Measurements from ENCODE around the gene TTI1.
A peak's percentile ranks its signal among the peaks of the same experiment; 100 is the strongest.

The TTI1 gene

DNA sequence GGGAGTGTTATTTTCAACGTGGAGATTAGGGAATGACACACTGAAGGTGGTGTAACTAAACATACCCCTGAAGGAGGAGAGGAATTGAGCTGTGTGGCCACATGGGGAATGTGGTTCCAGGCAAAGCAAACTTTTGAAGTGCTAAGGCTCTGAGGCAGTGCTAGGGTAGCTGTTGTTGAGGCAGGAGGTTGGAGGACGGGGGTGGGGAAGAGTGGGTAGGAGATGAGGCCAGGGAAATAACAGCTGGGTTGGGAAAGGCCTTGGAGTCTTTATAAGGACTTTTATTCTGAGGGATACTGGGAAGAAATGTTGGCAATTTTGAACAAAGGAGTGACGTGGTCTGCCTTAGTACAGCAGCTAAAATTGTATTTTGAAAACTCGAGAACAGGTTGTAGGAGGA, 13.3 kb upstream of the TTI1 start:
- Histone ChIP-seq H3K4me1 (ENCODE audit: control insufficient read depth, insufficient read depth, low read length) (peaks cover 5% of the 10 kb centered on the region), H3K27ac (ENCODE audit: low read depth, low read length) (no peak overlapping the region), H3K4me3 (ENCODE audit: low read length) (no peak overlapping the region), H3K36me3 (ENCODE audit: control insufficient read depth, insufficient read depth, low read length) (peaks cover 21% of the 10 kb centered on the region), H3K27me3 (ENCODE audit: control insufficient read depth, insufficient read depth, low read length) (no peaks in the 10 kb centered on the region), H3K9ac (ENCODE audit: low read length) (no peak overlapping the region)

DNA sequence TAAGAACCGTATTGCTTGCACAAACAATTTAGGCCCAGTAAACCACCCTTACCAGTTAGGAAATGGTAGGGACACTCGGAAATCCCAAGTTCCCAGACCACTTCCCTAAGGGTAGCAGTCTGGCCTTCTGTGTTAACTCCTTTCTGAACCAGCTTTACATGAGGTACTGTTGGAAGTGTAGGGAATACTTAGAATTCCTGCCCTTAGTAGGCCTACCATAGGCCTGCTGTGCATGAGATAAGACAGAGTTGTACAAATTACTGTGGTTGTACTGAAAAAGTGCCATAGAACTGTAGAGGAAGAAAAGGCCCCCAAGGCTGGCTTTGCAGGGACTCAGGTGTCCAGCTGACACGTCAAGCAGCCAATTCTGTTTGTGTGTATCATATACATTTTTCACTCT, 11.4 kb upstream of the TTI1 start:
- Histone ChIP-seq H3K36me3 (ENCODE audit: control insufficient read depth, insufficient read depth, low read length) (peaks cover 16% of the 10 kb centered on the region), H3K4me3 (ENCODE audit: low read length) (no peak overlapping the region), H3K27ac (ENCODE audit: low read depth, low read length) (no peak overlapping the region), H3K4me1 (ENCODE audit: control insufficient read depth, insufficient read depth, low read length) (peaks cover 1% of the 10 kb centered on the region), H3K9ac (ENCODE audit: low read length) (no peak overlapping the region), H3K27me3 (ENCODE audit: control insufficient read depth, insufficient read depth, low read length) (no peaks in the 10 kb centered on the region)

DNA sequence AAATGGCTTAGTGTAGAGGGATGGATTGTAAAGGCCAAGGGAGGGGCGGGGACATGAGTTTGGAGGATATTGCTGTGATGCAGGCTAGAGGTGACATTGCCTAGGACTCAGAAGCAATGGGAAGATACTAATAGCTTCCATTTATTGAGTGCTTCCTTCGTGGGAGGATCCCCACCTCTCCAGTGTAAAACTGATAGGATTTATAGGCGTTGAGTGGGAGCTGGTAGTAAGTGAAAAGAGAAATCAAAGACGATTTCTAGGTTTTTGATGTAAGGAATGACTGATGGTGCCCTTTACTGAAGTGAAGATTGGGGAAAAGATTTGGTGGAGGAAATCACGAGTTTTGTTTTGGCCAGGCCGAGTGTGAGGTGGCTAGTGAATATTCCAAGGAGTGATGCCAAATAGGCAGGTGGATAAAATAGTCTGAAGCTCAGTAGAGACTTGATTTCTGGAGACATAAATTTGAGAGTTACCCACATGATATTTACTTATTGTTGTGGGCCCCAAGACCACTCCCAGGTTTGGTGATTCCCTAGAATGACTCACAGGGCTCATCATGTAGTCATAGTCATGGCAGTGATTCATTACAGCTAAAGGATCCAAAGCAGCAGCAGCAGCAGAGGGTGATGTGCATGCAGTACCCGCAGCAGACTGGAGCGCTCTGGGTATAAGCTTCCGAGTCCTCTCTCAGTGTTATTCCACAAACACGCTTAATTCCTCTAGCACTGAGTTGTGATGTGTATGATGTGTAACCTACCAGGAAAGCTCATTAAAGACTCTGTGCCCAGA, 10.4 kb upstream of the TTI1 start:
- no peak overlapping the region for H3K9ac ChIP-seq (ENCODE audit: low read length)

DNA sequence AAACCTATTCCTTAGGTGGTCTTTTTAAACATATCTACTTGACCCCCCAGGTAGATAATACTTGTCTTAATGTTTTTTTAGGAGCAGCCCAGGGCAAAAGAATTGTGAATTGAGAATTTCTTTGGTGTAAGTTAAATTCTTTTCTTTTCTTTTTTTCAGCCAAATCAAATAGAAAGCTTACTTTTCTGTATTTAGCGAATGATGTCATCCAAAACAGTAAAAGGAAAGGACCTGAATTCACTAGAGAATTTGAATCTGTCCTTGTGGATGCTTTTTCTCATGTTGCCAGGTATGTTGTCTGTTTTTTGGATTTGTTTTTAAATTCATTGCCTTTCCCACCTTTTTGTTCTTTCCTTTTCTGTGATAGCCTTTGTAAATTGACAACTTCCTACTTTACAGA, 7.0 kb upstream of the TTI1 start:
- no peak overlapping the region for H3K4me3 ChIP-seq (ENCODE audit: low read length)
- no peaks in the 10 kb centered on the region for H3K27me3 ChIP-seq (ENCODE audit: control insufficient read depth, insufficient read depth, low read length)
- no peak overlapping the region for H3K27ac ChIP-seq (ENCODE audit: low read depth, low read length)
- H3K36me3 ChIP-seq (ENCODE audit: control insufficient read depth, insufficient read depth, low read length), result peaks cover 8% of the 10 kb centered on the region
- no peaks in the 10 kb centered on the region for H3K4me1 ChIP-seq (ENCODE audit: control insufficient read depth, insufficient read depth, low read length)
- H3K9ac ChIP-seq (ENCODE audit: low read length), result no peak overlapping the region

More for the DNA sequence above, 10.4 kb upstream of the TTI1 start:
- H3K27me3 ChIP-seq (ENCODE audit: control insufficient read depth, insufficient read depth, low read length), result no peaks in the 10 kb centered on the region
- H3K36me3 ChIP-seq (ENCODE audit: control insufficient read depth, insufficient read depth, low read length), result peaks cover 13% of the 10 kb centered on the region
- H3K4me3 ChIP-seq (ENCODE audit: low read length), result no peak overlapping the region
- H3K4me1 ChIP-seq (ENCODE audit: control insufficient read depth, insufficient read depth, low read length), result no peaks in the 10 kb centered on the region
- H3K27ac ChIP-seq (ENCODE audit: low read depth, low read length), result no peak overlapping the region

DNA sequence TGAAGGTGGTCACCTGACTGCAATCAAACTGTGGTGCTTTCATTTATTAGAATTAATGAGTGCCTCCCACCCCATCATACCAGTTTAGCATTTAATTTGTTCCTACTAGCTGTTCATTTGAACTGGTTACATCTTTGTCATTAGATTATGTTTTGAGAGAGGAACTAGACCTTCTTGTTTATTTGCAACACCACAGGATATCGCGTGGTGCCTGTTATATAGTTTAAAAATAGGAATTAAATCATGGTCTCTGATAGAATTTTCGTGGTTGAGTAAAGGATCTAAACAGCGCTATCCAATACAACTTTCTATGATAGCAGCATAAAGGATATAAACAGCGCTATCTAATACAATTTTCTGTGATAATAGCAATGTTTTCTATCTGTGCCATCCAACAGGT, 3.1 kb upstream of the TTI1 start:
- Histone ChIP-seq H3K27ac (ENCODE audit: low read depth, low read length) (no peak overlapping the region), H3K4me1 (ENCODE audit: control insufficient read depth, insufficient read depth, low read length) (peaks cover 10% of the 10 kb centered on the region), H3K9ac (ENCODE audit: low read length) (no peak overlapping the region), H3K4me3 (ENCODE audit: low read length) (no peak overlapping the region), H3K36me3 (ENCODE audit: control insufficient read depth, insufficient read depth, low read length) (no peaks in the 10 kb centered on the region), H3K27me3 (ENCODE audit: control insufficient read depth, insufficient read depth, low read length) (no peaks in the 10 kb centered on the region)

DNA sequence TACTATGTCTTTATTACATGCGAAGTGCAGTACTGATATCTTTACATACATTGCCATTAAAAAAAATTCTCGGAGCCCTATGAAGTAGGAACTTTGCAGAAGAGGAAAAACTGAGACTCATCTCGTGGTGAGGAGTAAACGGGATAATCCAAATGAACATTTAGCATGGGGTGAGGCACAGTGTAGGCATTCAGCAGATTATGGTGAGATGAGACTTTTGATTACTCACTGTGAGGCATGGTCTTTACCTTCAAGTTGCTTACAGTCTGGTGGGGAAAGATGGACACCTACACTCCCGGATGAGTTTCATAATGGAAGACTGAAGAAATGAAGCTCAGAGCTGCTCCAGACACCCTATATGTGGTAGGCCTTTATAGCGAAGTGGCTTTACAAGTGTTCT, 1.7 kb upstream of the TTI1 start:
- peaks cover 10% of the 10 kb centered on the region for H3K4me1 ChIP-seq (ENCODE audit: control insufficient read depth, insufficient read depth, low read length)
- H3K4me3 ChIP-seq (ENCODE audit: low read length), result peak overlapping the region; percentile 25
- no peaks in the 10 kb centered on the region for H3K36me3 ChIP-seq (ENCODE audit: control insufficient read depth, insufficient read depth, low read length)
- no peak overlapping the region for H3K9ac ChIP-seq (ENCODE audit: low read length)
- H3K27me3 ChIP-seq (ENCODE audit: control insufficient read depth, insufficient read depth, low read length), result no peaks in the 10 kb centered on the region
- no peak overlapping the region for H3K27ac ChIP-seq (ENCODE audit: low read depth, low read length)

DNA sequence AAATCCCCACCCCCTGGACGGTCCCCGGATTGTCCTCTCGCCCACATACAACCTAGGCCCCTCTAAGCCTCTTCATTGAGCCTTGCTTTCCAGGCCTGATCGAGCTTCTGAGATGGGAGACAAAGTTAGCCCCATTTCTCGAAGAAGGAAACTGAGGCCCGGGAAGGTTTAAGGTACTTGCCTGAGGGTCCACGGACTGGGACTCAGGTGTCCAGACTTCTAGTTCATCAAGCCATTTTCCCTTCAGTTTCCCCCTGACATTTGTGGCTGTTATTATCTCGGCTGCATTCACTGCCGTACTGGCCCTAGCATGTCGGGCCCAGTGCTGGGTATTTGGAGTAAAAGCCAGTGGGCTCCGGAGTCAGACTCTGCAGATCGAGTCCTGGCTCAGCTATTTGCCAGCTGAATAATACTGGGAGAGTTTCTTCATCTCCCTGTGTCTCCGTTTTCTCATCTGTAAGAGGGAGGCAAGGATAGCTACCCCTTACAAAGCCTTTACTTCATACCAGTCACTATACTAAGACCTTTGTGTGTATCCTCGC, 923 bp upstream of the TTI1 start:
- peak overlapping the region; percentile 90 for H3K9ac ChIP-seq (ENCODE audit: low read length)
- H3K36me3 ChIP-seq (ENCODE audit: control insufficient read depth, insufficient read depth, low read length), result no peaks in the 10 kb centered on the region
- no peaks in the 10 kb centered on the region for H3K27me3 ChIP-seq (ENCODE audit: control insufficient read depth, insufficient read depth, low read length)
- peak overlapping the region; percentile 99 for H3K4me3 ChIP-seq (ENCODE audit: low read length)
- peaks cover 10% of the 10 kb centered on the region for H3K4me1 ChIP-seq (ENCODE audit: control insufficient read depth, insufficient read depth, low read length)
- H3K27ac ChIP-seq (ENCODE audit: low read depth, low read length), result peak overlapping the region; percentile 97

DNA sequence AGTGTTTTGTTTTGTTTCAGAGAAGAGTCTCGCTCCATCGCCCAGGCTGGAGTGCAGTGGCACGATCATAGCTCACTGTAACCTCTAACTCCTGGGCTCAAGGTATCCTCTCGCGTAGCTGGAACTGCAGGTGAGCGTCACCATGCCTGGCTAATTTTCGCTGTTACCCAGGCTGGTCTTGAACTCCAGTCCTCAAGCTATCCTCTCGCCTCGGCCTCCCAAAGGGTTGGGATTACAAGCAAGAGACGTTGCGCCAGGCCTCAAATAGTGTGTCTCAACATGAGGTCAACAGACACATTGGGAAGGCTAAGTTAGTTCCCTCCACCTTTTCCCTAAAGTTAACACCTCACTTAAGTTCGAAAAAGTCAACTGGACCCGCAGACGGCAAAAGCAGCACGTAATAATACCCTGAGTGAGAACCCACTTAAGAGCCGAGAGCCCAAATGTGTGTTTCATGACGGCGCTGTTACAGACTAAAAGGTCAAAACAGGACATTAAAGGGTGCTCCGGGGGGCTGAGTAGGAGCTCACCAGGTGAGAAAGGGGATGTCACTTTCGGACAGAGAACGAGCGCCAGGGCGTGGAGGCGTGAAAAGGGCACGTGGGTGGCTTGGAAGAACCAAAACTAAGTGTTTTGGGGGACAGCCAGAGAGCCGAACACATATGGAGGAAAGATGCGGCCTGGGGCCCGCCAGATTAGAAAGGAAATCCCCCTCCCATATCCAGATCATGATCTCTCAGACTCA, 499 bp downstream of the TTI1 start:
- H3K36me3 ChIP-seq (ENCODE audit: control insufficient read depth, insufficient read depth, low read length), result no peaks in the 10 kb centered on the region

DNA sequence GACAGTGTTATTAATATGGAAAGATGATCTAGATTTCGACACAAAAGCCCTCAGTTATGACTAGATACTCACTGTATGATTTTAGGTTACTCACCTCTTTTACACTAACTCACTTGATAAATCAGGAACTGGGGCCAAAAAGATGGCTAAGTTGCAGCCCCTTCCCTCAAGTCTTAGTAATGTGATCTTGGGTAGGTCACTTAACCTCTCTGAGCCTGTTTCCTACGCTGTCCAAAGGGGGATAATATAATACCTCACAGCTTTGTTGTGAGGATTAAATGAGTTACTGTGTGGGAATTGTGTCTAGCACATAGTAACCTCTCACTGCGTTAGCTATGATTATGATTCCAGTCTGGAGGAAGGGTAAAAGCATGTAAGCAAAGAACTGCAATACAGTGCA, 1.3 kb downstream of the TTI1 start:
- Histone ChIP-seq H3K27me3 (ENCODE audit: control insufficient read depth, insufficient read depth, low read length) (no peaks in the 10 kb centered on the region), H3K4me3 (ENCODE audit: low read length) (peak overlapping the region; percentile 99), H3K36me3 (ENCODE audit: control insufficient read depth, insufficient read depth, low read length) (no peaks in the 10 kb centered on the region), H3K4me1 (ENCODE audit: control insufficient read depth, insufficient read depth, low read length) (peaks cover 10% of the 10 kb centered on the region), H3K9ac (ENCODE audit: low read length) (no peak overlapping the region), H3K27ac (ENCODE audit: low read depth, low read length) (no peak overlapping the region)

More for the DNA sequence above, 499 bp downstream of the TTI1 start:
- H3K9ac ChIP-seq (ENCODE audit: low read length), result peak overlapping the region; percentile 75
- H3K4me3 ChIP-seq (ENCODE audit: low read length), result peak overlapping the region; percentile 99
- no peaks in the 10 kb centered on the region for H3K27me3 ChIP-seq (ENCODE audit: control insufficient read depth, insufficient read depth, low read length)
- H3K4me1 ChIP-seq (ENCODE audit: control insufficient read depth, insufficient read depth, low read length), result peaks cover 10% of the 10 kb centered on the region
- peak overlapping the region; percentile 97 for H3K27ac ChIP-seq (ENCODE audit: low read depth, low read length)

DNA sequence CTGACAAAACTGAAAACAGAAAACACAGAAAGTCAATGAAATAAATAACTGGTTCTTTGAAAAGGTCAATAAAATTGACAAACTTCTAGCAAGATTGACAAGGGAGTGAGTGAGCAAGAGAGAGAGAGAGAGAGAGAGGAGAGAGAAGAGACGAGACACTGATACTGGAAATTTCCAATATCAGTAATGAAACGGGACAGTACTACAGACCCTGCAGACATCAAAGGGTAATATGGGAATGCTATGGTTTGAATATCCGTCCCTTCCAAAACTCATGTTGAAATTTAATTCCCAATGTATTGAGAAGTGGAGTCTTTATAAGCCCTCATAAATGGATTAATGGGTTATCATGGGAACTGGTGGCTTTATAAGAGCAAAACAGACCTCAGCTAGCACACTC, 3.8 kb downstream of the TTI1 start:
- Histone ChIP-seq H3K4me1 (ENCODE audit: control insufficient read depth, insufficient read depth, low read length) (peaks cover 8% of the 10 kb centered on the region), H3K27ac (ENCODE audit: low read depth, low read length) (no peak overlapping the region), H3K36me3 (ENCODE audit: control insufficient read depth, insufficient read depth, low read length) (no peaks in the 10 kb centered on the region), H3K27me3 (ENCODE audit: control insufficient read depth, insufficient read depth, low read length) (no peaks in the 10 kb centered on the region), H3K4me3 (ENCODE audit: low read length) (no peak overlapping the region), H3K9ac (ENCODE audit: low read length) (no peak overlapping the region)

DNA sequence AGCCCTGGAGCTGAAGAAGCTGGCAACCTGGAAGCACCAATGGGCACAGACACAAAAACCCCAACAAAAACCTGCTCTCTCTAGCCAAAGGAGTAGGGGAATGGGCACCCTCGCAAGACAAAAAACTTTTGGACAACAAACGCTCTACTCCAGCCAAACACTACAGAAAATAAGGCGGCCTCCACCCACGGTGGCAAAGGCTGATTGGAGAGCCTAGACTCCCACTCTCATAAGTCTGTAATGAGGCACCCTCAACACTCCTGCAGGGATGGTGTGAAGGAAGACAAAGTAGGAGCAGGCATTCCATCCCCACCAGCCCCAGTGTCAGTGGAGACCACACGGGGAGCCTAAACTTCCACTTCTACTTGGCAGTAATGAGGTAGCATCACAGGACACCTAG, 8.8 kb downstream of the TTI1 start:
- no peak overlapping the region for H3K9ac ChIP-seq (ENCODE audit: low read length)
- no peaks in the 10 kb centered on the region for H3K36me3 ChIP-seq (ENCODE audit: control insufficient read depth, insufficient read depth, low read length)
- no peaks in the 10 kb centered on the region for H3K4me1 ChIP-seq (ENCODE audit: control insufficient read depth, insufficient read depth, low read length)
- H3K4me3 ChIP-seq (ENCODE audit: low read length), result no peak overlapping the region
- no peak overlapping the region for H3K27ac ChIP-seq (ENCODE audit: low read depth, low read length)
- H3K27me3 ChIP-seq (ENCODE audit: control insufficient read depth, insufficient read depth, low read length), result no peaks in the 10 kb centered on the region

DNA sequence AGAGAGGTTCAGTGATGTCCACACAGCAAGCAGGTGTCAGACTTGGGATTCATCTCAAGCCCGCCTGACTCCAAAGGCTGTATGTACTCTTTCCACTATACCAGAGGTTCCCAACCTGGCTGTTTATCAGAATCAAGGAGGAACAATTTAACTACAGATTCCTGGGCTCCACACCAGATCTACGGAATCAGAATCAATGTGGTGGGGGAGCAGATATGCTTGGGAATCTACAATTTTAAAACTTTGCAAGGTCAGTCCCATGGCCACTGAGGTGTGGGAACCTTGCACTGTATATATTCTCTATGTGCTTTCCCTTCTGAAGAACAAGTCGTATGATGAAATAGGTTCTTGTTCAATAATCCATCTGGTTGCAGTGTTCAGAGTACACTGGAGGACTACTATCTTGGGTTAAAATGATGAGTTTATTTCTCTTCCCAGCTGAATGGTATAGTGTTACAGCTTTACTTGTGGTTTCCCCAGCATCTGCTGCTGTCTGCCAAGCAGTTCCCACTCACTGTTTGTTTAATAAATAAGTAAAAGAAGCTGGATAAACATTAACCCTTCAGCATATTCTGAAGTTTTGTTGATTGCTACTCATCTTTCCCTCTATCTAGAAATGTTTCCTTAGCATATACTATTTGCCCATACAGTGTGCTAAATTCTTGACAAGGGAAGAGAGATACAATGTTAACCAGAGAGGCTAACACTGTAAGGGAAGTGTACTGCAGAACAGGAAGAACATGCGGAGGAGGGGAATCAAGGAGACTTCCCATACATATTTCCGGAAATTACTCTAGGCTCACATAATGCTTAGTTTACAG, 9.9 kb downstream of the TTI1 start:
- Histone ChIP-seq H3K9ac (ENCODE audit: low read length) (no peak overlapping the region), H3K4me1 (ENCODE audit: control insufficient read depth, insufficient read depth, low read length) (no peaks in the 10 kb centered on the region), H3K36me3 (ENCODE audit: control insufficient read depth, insufficient read depth, low read length) (no peaks in the 10 kb centered on the region), H3K4me3 (ENCODE audit: low read length) (no peak overlapping the region), H3K27me3 (ENCODE audit: control insufficient read depth, insufficient read depth, low read length) (no peaks in the 10 kb centered on the region), H3K27ac (ENCODE audit: low read depth, low read length) (no peak overlapping the region)

Measured in rectal smooth muscle tissue (tissue), 1 donor.